ENCODE measurements around the gene CXCL16.

The CXCL16 gene

GRCh38 chr17:4739122-4740024 is at the start of gene CXCL16, which contains the start of gene ZMYND15:
Gene CXCL16, minus strand, starts transcription at chr17:4739928. Its CDS starts 589 bp downstream, at chr17:4739339.
Gene ZMYND15, plus strand, starts transcription at chr17:4739833. Its CDS starts 716 bp downstream, at chr17:4740549.
- Histone ChIP-seq H3K27me3 (ENCODE audit: control insufficient read depth, insufficient read depth, low read length) (peaks cover 50% of the 10 kb centered on the region), H3K9ac (ENCODE audit: low read depth, low read length) (peak within 1 kb of the TSS; percentile 54)

DNA sequence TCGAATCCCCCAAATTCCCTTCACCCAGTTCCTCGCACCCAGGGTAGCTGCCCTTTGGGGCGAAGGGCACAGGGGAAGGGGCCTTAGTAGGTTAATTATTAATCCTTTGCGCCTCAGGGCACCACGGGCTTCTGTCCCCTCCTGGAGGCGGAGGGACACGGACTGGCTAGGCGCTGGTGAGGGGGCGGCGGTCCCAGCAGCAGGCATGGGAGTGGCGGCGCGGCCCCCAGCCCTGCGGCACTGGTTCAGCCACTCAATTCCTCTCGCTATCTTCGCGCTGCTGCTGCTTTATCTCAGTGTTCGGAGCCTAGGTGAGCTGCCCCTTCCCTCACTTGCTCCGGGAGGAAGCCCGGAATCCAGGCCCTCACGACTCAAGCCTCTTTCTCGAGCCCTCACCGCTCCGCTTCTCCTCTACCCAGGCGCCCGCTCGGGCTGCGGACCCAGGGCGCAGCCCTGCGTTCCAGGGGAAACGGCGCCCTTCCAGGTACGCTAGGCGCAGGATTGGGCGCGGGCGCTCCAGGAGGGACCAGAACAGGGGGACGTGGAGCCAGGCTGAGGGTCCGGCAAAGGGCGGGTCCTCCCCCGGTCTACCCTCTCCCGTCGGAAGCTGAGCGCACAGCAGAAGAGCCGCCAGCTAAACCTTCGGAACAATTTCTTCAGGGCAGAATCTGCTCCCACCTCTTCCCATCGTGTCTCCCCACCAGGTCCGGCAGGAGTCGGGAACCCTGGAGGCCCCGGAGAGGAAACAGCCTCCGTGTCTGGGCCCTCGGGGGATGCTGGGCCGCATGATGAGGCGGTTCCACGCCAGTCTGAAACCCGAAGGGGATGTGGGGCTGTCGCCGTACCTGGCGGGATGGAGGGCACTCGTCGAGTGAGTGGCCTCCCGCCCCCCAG is 49.3 kb upstream of the CXCL16 start, which contains the start of gene GLTPD2:
GLTPD2 (plus strand) TSS at position 158 of the 894 bp plus-strand sequence; CDS start at position 206, 48 bp downstream.
- Histone ChIP-seq H3K9me3 (ENCODE audit: control insufficient read depth, insufficient read depth, low read length) (no peaks in the 10 kb centered on the region), H3K9ac (ENCODE audit: low read depth, low read length) (peak within 1 kb of the TSS; percentile 70), H3K27me3 (ENCODE audit: control insufficient read depth, insufficient read depth, low read length) (peaks cover 15% of the 10 kb centered on the region)

More at GRCh38 chr17:4739122-4740024, at the start of gene CXCL16, which contains the start of gene ZMYND15:
- Histone ChIP-seq H3K9me3 (ENCODE audit: control insufficient read depth, insufficient read depth, low read length) (no peaks in the 10 kb centered on the region), H3K36me3 (ENCODE audit: control insufficient read depth, insufficient read depth, low read length) (peaks cover 2% of the 10 kb centered on the region), H3K4me3 (ENCODE audit: low read depth, low read length) (peak within 1 kb of the TSS; percentile 62), H3K4me1 (ENCODE audit: control insufficient read depth, insufficient read depth, low read length) (no peaks in the 10 kb centered on the region)

GRCh38 chr17:4788159-4788806 is 48.6 kb upstream of the CXCL16 start:
- Histone ChIP-seq H3K27me3 (ENCODE audit: control insufficient read depth, insufficient read depth, low read length) (peaks cover 15% of the 10 kb centered on the region), H3K36me3 (ENCODE audit: control insufficient read depth, insufficient read depth, low read length) (no peaks in the 10 kb centered on the region), H3K9ac (ENCODE audit: low read depth, low read length) (no peak overlapping the region), H3K4me1 (ENCODE audit: control insufficient read depth, insufficient read depth, low read length) (peaks cover 8% of the 10 kb centered on the region), H3K9me3 (ENCODE audit: control insufficient read depth, insufficient read depth, low read length) (no peaks in the 10 kb centered on the region), H3K4me3 (ENCODE audit: low read depth, low read length) (peak overlapping the region; percentile 82)

More for the DNA sequence above, 49.3 kb upstream of the CXCL16 start, which contains the start of gene GLTPD2:
- Histone ChIP-seq H3K36me3 (ENCODE audit: control insufficient read depth, insufficient read depth, low read length) (no peaks in the 10 kb centered on the region), H3K4me3 (ENCODE audit: low read depth, low read length) (peak within 1 kb of the TSS; percentile 82), H3K4me1 (ENCODE audit: control insufficient read depth, insufficient read depth, low read length) (peaks cover 8% of the 10 kb centered on the region)

DNA sequence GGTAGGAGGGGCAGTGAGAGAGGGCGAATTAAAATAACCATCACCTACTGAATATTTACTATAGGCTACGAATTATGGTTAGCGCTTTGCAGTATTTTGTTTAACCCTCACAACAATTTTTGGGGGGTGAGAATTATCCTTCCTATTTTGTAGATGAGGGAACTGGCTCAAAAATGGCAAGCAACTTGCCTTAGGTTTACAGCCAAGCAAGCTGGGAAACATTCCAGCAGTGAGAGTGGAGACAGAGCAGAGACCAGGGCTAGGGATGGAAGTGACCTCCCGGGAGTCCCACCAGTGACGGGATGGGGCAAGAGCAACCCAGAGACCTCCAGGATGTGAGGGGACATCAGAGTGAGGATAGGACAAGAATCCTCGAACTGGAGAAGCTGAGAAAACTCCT is 46.8 kb upstream of the CXCL16 start:
- Histone ChIP-seq H3K9me3 (ENCODE audit: control insufficient read depth, insufficient read depth, low read length) (no peaks in the 10 kb centered on the region), H3K4me3 (ENCODE audit: low read depth, low read length) (no peak overlapping the region), H3K36me3 (ENCODE audit: control insufficient read depth, insufficient read depth, low read length) (no peaks in the 10 kb centered on the region), H3K4me1 (ENCODE audit: control insufficient read depth, insufficient read depth, low read length) (peaks cover 8% of the 10 kb centered on the region), H3K27me3 (ENCODE audit: control insufficient read depth, insufficient read depth, low read length) (peaks cover 23% of the 10 kb centered on the region), H3K9ac (ENCODE audit: low read depth, low read length) (no peak overlapping the region)

GRCh38 chr17:4786106-4786511 is 46.4 kb upstream of the CXCL16 start, which contains the start of gene VMO1:
Gene VMO1, minus strand, starts transcription at chr17:4786364. Its CDS starts 12 bp downstream, at chr17:4786352.
- H3K36me3 ChIP-seq (ENCODE audit: control insufficient read depth, insufficient read depth, low read length): no peaks in the 10 kb centered on the region
- no peaks in the 10 kb centered on the region for H3K9me3 ChIP-seq (ENCODE audit: control insufficient read depth, insufficient read depth, low read length)
- no peak within 1 kb of the TSS for H3K9ac ChIP-seq (ENCODE audit: low read depth, low read length)
- H3K4me3 ChIP-seq (ENCODE audit: low read depth, low read length): no peak within 1 kb of the TSS
- H3K4me1 ChIP-seq (ENCODE audit: control insufficient read depth, insufficient read depth, low read length): peaks cover 8% of the 10 kb centered on the region
- H3K27me3 ChIP-seq (ENCODE audit: control insufficient read depth, insufficient read depth, low read length): peaks cover 20% of the 10 kb centered on the region

GRCh38 chr17:4785311-4786105 is 45.8 kb upstream of the CXCL16 start:
- Histone ChIP-seq H3K27me3 (ENCODE audit: control insufficient read depth, insufficient read depth, low read length) (peaks cover 16% of the 10 kb centered on the region), H3K4me3 (ENCODE audit: low read depth, low read length) (no peak overlapping the region)

DNA sequence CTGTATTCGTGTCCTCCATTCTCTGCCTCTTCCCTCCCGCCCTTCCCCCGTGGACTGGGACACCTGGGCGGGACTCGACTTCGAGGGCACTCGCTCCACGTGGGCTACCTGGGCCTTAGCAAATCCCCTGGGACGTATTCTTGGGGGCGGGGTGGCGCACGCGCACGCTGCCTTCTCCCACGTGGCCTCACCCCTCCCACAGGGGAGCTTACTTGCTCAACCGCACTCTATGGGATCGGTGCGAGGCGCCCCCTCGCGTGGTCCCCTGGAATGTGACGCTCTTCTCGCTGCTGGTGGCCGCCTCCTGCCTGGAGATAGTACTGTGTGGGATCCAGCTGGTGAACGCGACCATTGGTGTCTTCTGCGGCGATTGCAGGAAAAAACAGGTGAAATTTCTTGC is 42.9 kb upstream of the CXCL16 start:
- Histone ChIP-seq H3K9me3 (ENCODE audit: control insufficient read depth, insufficient read depth, low read length) (no peaks in the 10 kb centered on the region), H3K27me3 (ENCODE audit: control insufficient read depth, insufficient read depth, low read length) (peaks cover 7% of the 10 kb centered on the region), H3K9ac (ENCODE audit: low read depth, low read length) (no peak overlapping the region), H3K36me3 (ENCODE audit: control insufficient read depth, insufficient read depth, low read length) (no peaks in the 10 kb centered on the region), H3K4me1 (ENCODE audit: control insufficient read depth, insufficient read depth, low read length) (no peaks in the 10 kb centered on the region), H3K4me3 (ENCODE audit: low read depth, low read length) (no peak overlapping the region)

More at GRCh38 chr17:4785311-4786105, 45.8 kb upstream of the CXCL16 start:
- Histone ChIP-seq H3K9ac (ENCODE audit: low read depth, low read length) (no peak overlapping the region), H3K36me3 (ENCODE audit: control insufficient read depth, insufficient read depth, low read length) (no peaks in the 10 kb centered on the region), H3K9me3 (ENCODE audit: control insufficient read depth, insufficient read depth, low read length) (no peaks in the 10 kb centered on the region), H3K4me1 (ENCODE audit: control insufficient read depth, insufficient read depth, low read length) (peaks cover 6% of the 10 kb centered on the region)

DNA sequence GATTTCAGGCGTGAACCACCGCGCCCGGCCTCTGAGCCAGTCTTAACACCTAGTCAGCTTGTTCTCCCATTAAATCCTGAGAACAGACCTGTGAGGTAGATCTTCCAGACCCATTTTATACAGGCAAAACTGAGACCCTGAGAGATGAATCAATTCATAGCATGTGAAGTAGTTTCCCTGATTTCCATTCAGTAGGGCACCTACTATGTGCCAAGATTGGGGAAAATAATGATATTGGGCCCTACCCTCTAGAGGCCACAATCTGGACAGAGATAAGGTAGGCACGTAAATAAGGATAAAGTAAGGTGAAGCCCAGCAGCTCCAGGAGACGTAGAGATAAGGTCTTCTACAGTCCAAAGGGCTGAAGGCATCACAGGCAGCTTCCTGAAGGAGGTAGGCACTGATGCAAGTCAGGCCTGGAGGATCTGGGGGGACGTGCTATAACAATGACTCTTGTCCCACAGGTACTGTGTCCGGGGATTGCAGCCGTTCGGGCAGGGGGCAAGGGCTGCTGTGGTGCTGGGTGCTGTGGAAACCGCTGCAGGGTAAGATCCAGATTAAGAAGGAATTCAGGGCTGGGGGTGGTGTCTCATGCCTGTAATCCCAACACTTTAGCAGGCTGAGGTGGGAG is 40.7 kb upstream of the CXCL16 start:
- Histone ChIP-seq H3K9me3 (ENCODE audit: control insufficient read depth, insufficient read depth, low read length) (no peaks in the 10 kb centered on the region), H3K9ac (ENCODE audit: low read depth, low read length) (no peak overlapping the region), H3K4me3 (ENCODE audit: low read depth, low read length) (no peak overlapping the region), H3K27me3 (ENCODE audit: control insufficient read depth, insufficient read depth, low read length) (peaks cover 7% of the 10 kb centered on the region), H3K36me3 (ENCODE audit: control insufficient read depth, insufficient read depth, low read length) (no peaks in the 10 kb centered on the region), H3K4me1 (ENCODE audit: control insufficient read depth, insufficient read depth, low read length) (no peaks in the 10 kb centered on the region)

DNA sequence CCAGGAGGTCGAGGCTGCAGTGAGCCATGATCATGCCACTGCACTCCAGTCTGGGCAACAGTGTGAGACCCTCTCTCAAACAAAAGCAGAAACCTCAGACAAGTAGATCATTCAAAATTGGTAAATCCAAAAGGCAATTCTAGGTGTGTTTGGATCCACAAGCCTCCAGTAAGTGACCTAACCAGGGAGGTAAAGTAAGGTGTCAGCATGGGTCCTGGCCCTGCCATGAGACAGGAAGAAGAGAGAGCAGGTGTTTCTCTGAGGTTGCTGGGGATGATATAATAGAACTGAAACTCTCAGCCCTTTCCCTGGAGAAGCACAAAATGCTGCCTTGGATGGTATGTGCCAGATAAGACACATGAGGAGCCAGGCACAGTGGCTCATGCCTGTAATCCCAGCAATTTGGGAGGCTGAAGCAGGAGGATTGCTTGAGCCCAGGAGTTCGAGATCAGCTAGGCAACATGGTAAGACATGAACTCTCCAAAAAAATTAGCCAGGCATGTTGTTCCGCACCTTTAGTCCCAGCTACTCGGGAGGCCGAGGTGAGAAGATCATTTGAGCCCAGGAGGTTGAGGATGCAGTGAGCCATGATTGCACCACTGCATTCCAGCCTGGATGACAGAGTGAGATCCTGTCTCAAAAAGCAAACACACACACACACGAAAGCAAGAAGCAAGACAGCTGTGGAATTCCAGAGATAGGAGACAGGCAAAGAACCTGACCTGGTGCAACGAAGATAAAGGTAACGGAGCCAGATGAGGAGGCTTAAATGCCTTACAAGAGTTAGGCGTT is 38.4 kb upstream of the CXCL16 start:
- Histone ChIP-seq H3K36me3 (ENCODE audit: control insufficient read depth, insufficient read depth, low read length) (no peaks in the 10 kb centered on the region), H3K4me1 (ENCODE audit: control insufficient read depth, insufficient read depth, low read length) (no peaks in the 10 kb centered on the region), H3K27me3 (ENCODE audit: control insufficient read depth, insufficient read depth, low read length) (peaks cover 7% of the 10 kb centered on the region), H3K9me3 (ENCODE audit: control insufficient read depth, insufficient read depth, low read length) (no peaks in the 10 kb centered on the region), H3K4me3 (ENCODE audit: low read depth, low read length) (no peak overlapping the region), H3K9ac (ENCODE audit: low read depth, low read length) (no peak overlapping the region)

GRCh38 chr17:4772235-4772613 is 32.5 kb upstream of the CXCL16 start:
- Histone ChIP-seq H3K4me1 (ENCODE audit: control insufficient read depth, insufficient read depth, low read length) (no peaks in the 10 kb centered on the region), H3K36me3 (ENCODE audit: control insufficient read depth, insufficient read depth, low read length) (no peaks in the 10 kb centered on the region), H3K9me3 (ENCODE audit: control insufficient read depth, insufficient read depth, low read length) (no peaks in the 10 kb centered on the region), H3K9ac (ENCODE audit: low read depth, low read length) (no peak overlapping the region), H3K4me3 (ENCODE audit: low read depth, low read length) (no peak overlapping the region), H3K27me3 (ENCODE audit: control insufficient read depth, insufficient read depth, low read length) (no peaks in the 10 kb centered on the region)
